B cell (primary cell): ENCODE measurements around the gene KIAA0825.

Experiments used
- CTCF ChIP-seq: fragments of 200-600 bp; IDR thresholded peaks from one replicate; pipeline ENCODE4 v1.8.0; 2022; ENCODE audit warnings: antibody characterized with exemption, mild to moderate bottlenecking
- EZH2 ChIP-seq: IDR thresholded peaks from 2 replicates; pipeline ENCODE4 v1.6.1; 2012; ENCODE audit warnings: borderline replicate concordance, low read depth, mild to moderate bottlenecking, moderate library complexity, low read length; ENCODE audit not compliant: insufficient read depth, poor library complexity, severe bottlenecking

GRCh38 chr5:94385767-94386166, 232.6 kb downstream of the KIAA0825 start:
- TF ChIP-seq CTCF = no peak
- TF ChIP-seq EZH2 = no peak
